H9 (cell line): Measurements from ENCODE around the gene ULK4. TPM values are rescaled to one million over a fixed set of nuclear protein-coding genes. Genes with fewer than 3 reads are reported as not detected.

Source experiments
- DNase-seq: peaks from one replicate; pipeline ENCODE4 v3.0.0-alpha.2; 2017
- H2AFZ ChIP-seq: one replicate; pipeline ENCODE4 v1.6.1; 2013; ENCODE audit warnings: mild to moderate bottlenecking, low read length, control low read depth, moderate library complexity
- H2AK5ac ChIP-seq: 2 replicates; pipeline ENCODE4 v1.6.1; 2013; ENCODE audit warnings: low read length, control low read depth, mixed read lengths; ENCODE audit not compliant: insufficient read length
- H2BK120ac ChIP-seq: one replicate; pipeline ENCODE4 v1.6.1; 2013; ENCODE audit warnings: low read depth, mild to moderate bottlenecking, low read length, control low read depth, inconsistent platforms; ENCODE audit not compliant: poor library complexity, severe bottlenecking
- H2BK12ac ChIP-seq: 2 replicates; pipeline ENCODE4 v1.6.1; 2013; ENCODE audit warnings: low read length, control low read depth, mixed read lengths, low read depth; ENCODE audit not compliant: insufficient read length
- H2BK15ac ChIP-seq: 2 replicates; pipeline ENCODE4 v1.6.1; 2013; ENCODE audit warnings: low read depth, low read length, control low read depth
- H2BK20ac ChIP-seq: one replicate; pipeline ENCODE4 v1.6.1; 2013; ENCODE audit warnings: low read depth, mild to moderate bottlenecking, low read length, control low read depth, inconsistent platforms; ENCODE audit not compliant: poor library complexity, severe bottlenecking
- H2BK5ac ChIP-seq: 2 replicates; pipeline ENCODE4 v1.6.1; 2013; ENCODE audit warnings: low read length, control low read depth, mixed read lengths; ENCODE audit not compliant: insufficient read length
- H3K14ac ChIP-seq: 2 replicates; pipeline ENCODE4 v1.6.1; 2013; ENCODE audit warnings: low read length, control low read depth; ENCODE audit not compliant: insufficient read depth
- H3K18ac ChIP-seq: 2 replicates; pipeline ENCODE4 v1.6.1; 2013; ENCODE audit warnings: low read depth, mild to moderate bottlenecking, mixed read lengths, low read length, control low read depth; ENCODE audit not compliant: insufficient read length
- H3K23ac ChIP-seq: 2 replicates; pipeline ENCODE4 v1.6.1; 2013; ENCODE audit warnings: low read length, control low read depth, mixed read lengths, low read depth; ENCODE audit not compliant: insufficient read length
- H3K23me2 ChIP-seq: 2 replicates; pipeline ENCODE4 v1.6.1; 2013; ENCODE audit warnings: low read depth, mild to moderate bottlenecking, mixed read lengths, low read length, control low read depth; ENCODE audit not compliant: insufficient read length, poor library complexity, severe bottlenecking
- H3K27ac ChIP-seq: 2 replicates; pipeline ENCODE4 v1.5.1; 2013; ENCODE audit warnings: low read length, control low read depth, mixed read lengths, low read depth; ENCODE audit not compliant: insufficient read length
- H3K27me3 ChIP-seq: 2 replicates; pipeline ENCODE4 v1.6.1; 2013; ENCODE audit warnings: low read length, control low read depth, inconsistent platforms; ENCODE audit not compliant: insufficient read depth
- H3K4ac ChIP-seq: 2 replicates; pipeline ENCODE4 v1.6.1; 2013; ENCODE audit warnings: low read depth, mild to moderate bottlenecking, control low read depth, inconsistent platforms, low read length, moderate library complexity
- H3K4me1 ChIP-seq: 2 replicates; pipeline ENCODE4 v1.6.1; 2013; ENCODE audit warnings: low read length, control low read depth, inconsistent platforms; ENCODE audit not compliant: insufficient read depth
- H3K4me2 ChIP-seq: 2 replicates; pipeline ENCODE4 v1.6.1; 2013; ENCODE audit warnings: low read length, control low read depth, mixed read lengths; ENCODE audit not compliant: insufficient read length, insufficient read depth
- H3K56ac ChIP-seq: 2 replicates; pipeline ENCODE4 v1.6.1; 2013; ENCODE audit warnings: low read depth, mild to moderate bottlenecking, mixed read lengths, low read length, control low read depth; ENCODE audit not compliant: insufficient read length
- H3K79me1 ChIP-seq: 2 replicates; pipeline ENCODE4 v1.6.1; 2013; ENCODE audit warnings: low read depth, mild to moderate bottlenecking, moderate library complexity, low read length, control low read depth, inconsistent platforms; ENCODE audit not compliant: insufficient read depth, poor library complexity, severe bottlenecking
- H3K79me2 ChIP-seq: 2 replicates; pipeline ENCODE4 v1.6.1; 2013; ENCODE audit warnings: low read length, control low read depth, inconsistent platforms; ENCODE audit not compliant: insufficient read depth
- H3K9ac ChIP-seq: 2 replicates; pipeline ENCODE4 v1.6.1; 2013; ENCODE audit warnings: low read length, control low read depth, mixed read lengths; ENCODE audit not compliant: insufficient read length; ENCODE audit errors: extremely low read depth
- H3K9me3 ChIP-seq: one replicate; pipeline ENCODE4 v1.6.1; 2013; ENCODE audit warnings: low read depth, low read length, inconsistent platforms; ENCODE audit not compliant: control insufficient read depth
- H3T11ph ChIP-seq: one replicate; pipeline ENCODE4 v1.6.1; 2013; ENCODE audit warnings: mild to moderate bottlenecking, low read length, control low read depth, inconsistent platforms
- H4K20me1 ChIP-seq: one replicate; pipeline ENCODE4 v1.6.1; 2013; ENCODE audit not compliant: control insufficient read depth, insufficient read length, insufficient read depth
- H4K5ac ChIP-seq: 2 replicates; pipeline ENCODE4 v1.6.1; 2013; ENCODE audit warnings: low read depth, mild to moderate bottlenecking, mixed read lengths, low read length, control low read depth; ENCODE audit not compliant: insufficient read length
- H4K8ac ChIP-seq: replicated peaks from 2 replicates; pipeline ENCODE4 v1.6.1; 2013; ENCODE audit warnings: low read length, control low read depth, mixed read lengths, low read depth; ENCODE audit not compliant: insufficient read length
- H4K91ac ChIP-seq: 2 replicates; pipeline ENCODE4 v1.6.1; 2013; ENCODE audit warnings: low read depth, mild to moderate bottlenecking, moderate library complexity, mixed read lengths, low read length, control low read depth; ENCODE audit not compliant: insufficient read length
- H3K27ac Mint-ChIP-seq, 3 experiments: 2 replicates in 2 of 3; 3 replicates in 1 of 3; pipeline ENCODE4 v1.8.0; 2020 to 2021; ENCODE audit warnings: mixed read lengths in 3 of 3, mild to moderate bottlenecking in 1 of 3, moderate library complexity in 1 of 3
- H3K27me3 Mint-ChIP-seq: 2 replicates; pipeline ENCODE4 v1.8.0; 2021; ENCODE audit warnings: low read depth, mild to moderate bottlenecking, moderate library complexity, mixed read lengths
- H3K36me3 Mint-ChIP-seq, 3 experiments: 2 replicates in 2 of 3; 3 replicates in 1 of 3; pipeline ENCODE4 v1.8.0; 2020 to 2021; ENCODE audit warnings: low read depth in 3 of 3, mixed read lengths in 3 of 3; ENCODE audit not compliant: insufficient read depth in 1 of 3
- H3K4me1 Mint-ChIP-seq, 2 experiments: 2 replicates each; pipeline ENCODE4 v1.8.0; 2020; ENCODE audit warnings: mixed read lengths in 2 of 2
- H3K4me3 Mint-ChIP-seq, 2 experiments: 2 replicates in 1 of 2; 3 replicates in 1 of 2; pipeline ENCODE4 v1.8.0; 2020 to 2021; ENCODE audit warnings: mild to moderate bottlenecking in 2 of 2, mixed read lengths in 2 of 2, moderate library complexity in 1 of 2
- H3K9me3 Mint-ChIP-seq, 2 experiments: 2 replicates in 1 of 2; 3 replicates in 1 of 2; pipeline ENCODE4 v1.8.0; 2020; ENCODE audit warnings: mild to moderate bottlenecking in 2 of 2, mixed read lengths in 2 of 2, moderate library complexity in 1 of 2
- WGBS: extraction: QIAGEN DNeasy Blood & Tissue Kit; methylation state at CpG from one replicate; pipeline ENCODE4 v1.1.7; 2013; ENCODE audit warnings: missing lambda C conversion rate, low lambda C conversion rate, mixed read lengths; ENCODE audit not compliant: insufficient read length; ENCODE audit errors: extremely low coverage; 5-methylcytosine and 5-hydroxymethylcytosine counted together
- total RNA-seq: library from RNA; stranded (reverse); gene quantifications from 2 replicates; pipeline ENCODE4 v1.2.1, GENCODE V29; 2021
- TF ChIP-seq, protein P1 (sequence below): fragments of 200-600 bp; sonication (generic); conservative IDR thresholded peaks from 3 replicates; pipeline ENCODE4 v1.8.0; 2021; ENCODE audit warnings: antibody characterized with exemption, mild to moderate bottlenecking

ULK4 gene
- total RNA-seq, 1 experiment from 2014 or later = 12.9 TPM

DNA sequence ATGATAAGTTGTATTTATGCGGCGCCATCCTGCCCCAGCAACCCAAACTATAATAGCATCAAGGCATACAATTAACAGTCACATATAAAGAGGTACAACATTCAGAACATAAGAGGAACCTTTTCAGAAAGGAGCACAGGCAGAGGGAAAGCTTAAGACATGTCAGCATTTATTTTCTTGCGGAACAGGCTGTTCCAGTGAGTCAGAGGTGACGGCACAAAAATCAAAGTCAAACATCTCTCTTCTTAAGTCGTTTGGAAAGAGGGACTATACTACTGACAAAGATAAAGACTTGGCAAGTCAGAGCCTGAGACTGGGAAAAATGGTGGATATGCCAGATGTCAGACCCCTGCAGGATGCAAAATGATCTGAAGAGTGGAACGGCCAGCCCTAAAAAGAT, 634.2 kb downstream of the ULK4 start:
- no peak overlapping the region for H3K4ac ChIP-seq
- H3K27me3 Mint-ChIP-seq = no peaks in the 10 kb centered on the region; the same call in 1 of the 2 replicates
- H3K4me1 ChIP-seq = peaks cover 11% of the 10 kb centered on the region
- no peak for DNase-seq
- H3K9ac ChIP-seq = no peak overlapping the region
- no peak overlapping the region for H3K18ac ChIP-seq
- no peaks in the 10 kb centered on the region for H4K20me1 ChIP-seq
- WGBS = no CpG with 5 or more reads among the region's 6 CpGs
- no peak overlapping the region for H3K4me3 Mint-ChIP-seq
- TF ChIP-seq, protein P1, sequence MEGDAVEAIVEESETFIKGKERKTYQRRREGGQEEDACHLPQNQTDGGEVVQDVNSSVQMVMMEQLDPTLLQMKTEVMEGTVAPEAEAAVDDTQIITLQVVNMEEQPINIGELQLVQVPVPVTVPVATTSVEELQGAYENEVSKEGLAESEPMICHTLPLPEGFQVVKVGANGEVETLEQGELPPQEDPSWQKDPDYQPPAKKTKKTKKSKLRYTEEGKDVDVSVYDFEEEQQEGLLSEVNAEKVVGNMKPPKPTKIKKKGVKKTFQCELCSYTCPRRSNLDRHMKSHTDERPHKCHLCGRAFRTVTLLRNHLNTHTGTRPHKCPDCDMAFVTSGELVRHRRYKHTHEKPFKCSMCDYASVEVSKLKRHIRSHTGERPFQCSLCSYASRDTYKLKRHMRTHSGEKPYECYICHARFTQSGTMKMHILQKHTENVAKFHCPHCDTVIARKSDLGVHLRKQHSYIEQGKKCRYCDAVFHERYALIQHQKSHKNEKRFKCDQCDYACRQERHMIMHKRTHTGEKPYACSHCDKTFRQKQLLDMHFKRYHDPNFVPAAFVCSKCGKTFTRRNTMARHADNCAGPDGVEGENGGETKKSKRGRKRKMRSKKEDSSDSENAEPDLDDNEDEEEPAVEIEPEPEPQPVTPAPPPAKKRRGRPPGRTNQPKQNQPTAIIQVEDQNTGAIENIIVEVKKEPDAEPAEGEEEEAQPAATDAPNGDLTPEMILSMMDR = no peak
- H3K79me2 ChIP-seq = no peaks in the 10 kb centered on the region
- no peak overlapping the region for H4K91ac ChIP-seq
- H4K5ac ChIP-seq = no peak overlapping the region
- no peak overlapping the region for H3K4me2 ChIP-seq
- no peak overlapping the region for H3K27ac ChIP-seq
- no peaks in the 10 kb centered on the region for H3K36me3 Mint-ChIP-seq
- no peak overlapping the region for H3K27ac Mint-ChIP-seq
- H2BK15ac ChIP-seq = no peak overlapping the region
- H3T11ph ChIP-seq = no peak overlapping the region
- no peak overlapping the region for H2AFZ ChIP-seq
- no peak overlapping the region for H2BK120ac ChIP-seq
- H2BK20ac ChIP-seq = no peak overlapping the region
- H3K9me3 Mint-ChIP-seq = no peaks in the 10 kb centered on the region
- no peaks in the 10 kb centered on the region for H3K9me3 ChIP-seq
- no peaks in the 10 kb centered on the region for H3K27me3 ChIP-seq
- no peak overlapping the region for H2AK5ac ChIP-seq
- no peak overlapping the region for H4K8ac ChIP-seq
- no peak overlapping the region for H2BK12ac ChIP-seq
- H3K56ac ChIP-seq = no peak overlapping the region
- no peak overlapping the region for H3K14ac ChIP-seq
- H3K79me1 ChIP-seq = no peaks in the 10 kb centered on the region
- H3K23me2 ChIP-seq = no peaks in the 10 kb centered on the region
- H3K23ac ChIP-seq = no peak overlapping the region
- no peak overlapping the region for H2BK5ac ChIP-seq
- peaks cover 37 to 44% of the 10 kb centered on the region in 2 experiments for H3K4me1 Mint-ChIP-seq
